Activated CD4-positive, CD25-positive, alpha-beta regulatory T cell treated with anti-CD3 and anti-CD28 coated beads, Interleukin-2, amount 50 U/mL, for 72 hours (primary cell): ENCODE data around the gene MMADHC.

Experiments used
- DNase-seq: peaks from one replicate; pipeline ENCODE4 v3.0.0; 2021

MMADHC gene

GRCh38 chr2:149544692-149545091, 42.9 kb downstream of the MMADHC start:
- DNase-seq: no peak

- no peak for DNase-seq
Measured at GRCh38 chr2:149543845-149544244, 43.7 kb downstream of the MMADHC start.

- DNase-seq: no peak
Measured at GRCh38 chr2:149540138-149540537, 47.4 kb downstream of the MMADHC start.

- no peak for DNase-seq
Measured at GRCh38 chr2:149538138-149538833, 49.3 kb downstream of the MMADHC start.

- DNase-seq: no peak
Measured at GRCh38 chr2:149537092-149537726, 50.4 kb downstream of the MMADHC start.

- DNase-seq: no peak
Measured at GRCh38 chr2:149536649-149537048, 50.9 kb downstream of the MMADHC start.

- no peak for DNase-seq
Measured at GRCh38 chr2:149534674-149535073, 52.9 kb downstream of the MMADHC start.

GRCh38 chr2:149528983-149529382, 58.6 kb downstream of the MMADHC start:
- DNase-seq: no peak

GRCh38 chr2:149527998-149528755, 59.4 kb downstream of the MMADHC start:
- DNase-seq: no peak

GRCh38 chr2:149526689-149527088, 60.9 kb downstream of the MMADHC start:
- no peak for DNase-seq

GRCh38 chr2:149525323-149525722, 62.3 kb downstream of the MMADHC start:
- no peak for DNase-seq
